OCI-LY7 (cell line): Measurements from ENCODE around the gene TDRD12.

Experiments used
- EZH2phosphoT487 ChIP-seq: fragments of 200-600 bp; sonication (generic); IDR thresholded peaks from 2 replicates; pipeline ENCODE4 v1.6.1; 2018; ENCODE audit warnings: low read depth, borderline replicate concordance, mild to moderate bottlenecking, mixed run types, antibody characterized with exemption, low read length, moderate library complexity, mixed read lengths
- TF ChIP-seq, protein P1 (sequence below): fragments of 200-600 bp; sonication (generic); conservative IDR thresholded peaks from 2 replicates; pipeline ENCODE4 v1.5.1; 2014; ENCODE audit warnings: mild to moderate bottlenecking, antibody characterized with exemption, low read length, moderate library complexity, mixed read lengths

DNA sequence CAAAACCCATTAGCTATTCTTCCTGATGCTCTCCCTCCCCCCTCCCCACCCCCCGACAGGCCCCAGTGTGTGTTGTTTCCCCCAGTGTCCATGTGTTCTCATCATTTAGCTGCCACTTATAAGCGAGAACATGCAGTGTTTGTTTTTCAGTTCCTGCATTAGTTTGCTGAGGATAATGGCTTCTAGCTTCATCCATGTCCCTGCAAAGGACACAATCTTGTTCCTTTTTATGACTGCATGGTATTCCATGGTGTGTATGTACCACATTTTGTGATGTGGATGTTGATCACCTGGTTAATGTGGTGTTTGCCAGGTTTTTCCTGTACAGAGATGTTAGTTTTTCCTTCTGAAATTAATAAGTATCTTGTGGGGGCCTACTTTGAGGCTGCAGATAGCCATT is 31.5 kb downstream of the TDRD12 start:
- TF ChIP-seq, protein P1, sequence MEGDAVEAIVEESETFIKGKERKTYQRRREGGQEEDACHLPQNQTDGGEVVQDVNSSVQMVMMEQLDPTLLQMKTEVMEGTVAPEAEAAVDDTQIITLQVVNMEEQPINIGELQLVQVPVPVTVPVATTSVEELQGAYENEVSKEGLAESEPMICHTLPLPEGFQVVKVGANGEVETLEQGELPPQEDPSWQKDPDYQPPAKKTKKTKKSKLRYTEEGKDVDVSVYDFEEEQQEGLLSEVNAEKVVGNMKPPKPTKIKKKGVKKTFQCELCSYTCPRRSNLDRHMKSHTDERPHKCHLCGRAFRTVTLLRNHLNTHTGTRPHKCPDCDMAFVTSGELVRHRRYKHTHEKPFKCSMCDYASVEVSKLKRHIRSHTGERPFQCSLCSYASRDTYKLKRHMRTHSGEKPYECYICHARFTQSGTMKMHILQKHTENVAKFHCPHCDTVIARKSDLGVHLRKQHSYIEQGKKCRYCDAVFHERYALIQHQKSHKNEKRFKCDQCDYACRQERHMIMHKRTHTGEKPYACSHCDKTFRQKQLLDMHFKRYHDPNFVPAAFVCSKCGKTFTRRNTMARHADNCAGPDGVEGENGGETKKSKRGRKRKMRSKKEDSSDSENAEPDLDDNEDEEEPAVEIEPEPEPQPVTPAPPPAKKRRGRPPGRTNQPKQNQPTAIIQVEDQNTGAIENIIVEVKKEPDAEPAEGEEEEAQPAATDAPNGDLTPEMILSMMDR: no peak
- TF ChIP-seq EZH2phosphoT487: no peak
